ENCODE results near the gene HIPK4. TPM values are rescaled to one million over a fixed set of nuclear protein-coding genes. Genes with fewer than 3 reads are reported as not detected.

The HIPK4 gene
- total and polyA plus RNA-seq, 9 of the 15 experiments (the other 6 are each of a cell fraction or from before 2014, with no cell fraction given) = 0.06 to 0.09 TPM; not detected in 7

GRCh38 chr19:40374084-40374483 lies 15.9 kb downstream of the HIPK4 start (continued):
- TF ChIP-seq RREB1 (CRISPR knock-in tag; IDR thresholded peaks at IDR 0.05) (no peak), ZSCAN29 (IDR thresholded peaks at IDR 0.05) (no peak), HDGF (IDR thresholded peaks at IDR 0.05) (no peak), ERF (CRISPR knock-in tag; IDR thresholded peaks at IDR 0.05) (no peak), ATF6 (CRISPR knock-in tag; IDR thresholded peaks at IDR 0.05) (no peak), FOXA3 (CRISPR knock-in tag; conservative IDR thresholded peaks at IDR 0.05 in 1 of 2, IDR thresholded peaks at IDR 0.05 in 1 of 2) (no peak), CBX3 (IDR thresholded peaks at IDR 0.05; ENCODE audit: borderline replicate concordance in 1 of 2, low read length in 2 of 2) (no peak), ZNF347 (CRISPR knock-in tag; IDR thresholded peaks at IDR 0.05; ENCODE audit: low read depth) (no peak), RFX5 (IDR thresholded peaks at IDR 0.05; ENCODE audit: low read depth, low read length) (no peak), RBM39 (optimal IDR thresholded peaks at IDR 0.05; ENCODE audit: low read depth, low read length) (no peak), HDAC8 (tag; IDR thresholded peaks at IDR 0.05) (no peak), ZNF764 (CRISPR knock-in tag; IDR thresholded peaks at IDR 0.05; ENCODE audit: low read depth) (no peak), CREM (IDR thresholded peaks at IDR 0.05; ENCODE audit: low read depth) (no peak), ESRRB (CRISPR knock-in tag; IDR thresholded peaks at IDR 0.05; ENCODE audit: borderline replicate concordance) (no peak), SOX6 (IDR thresholded peaks at IDR 0.05) (no peak), FUS (optimal IDR thresholded peaks at IDR 0.05; ENCODE audit: low read depth, low read length) (no peak), ZNF24 (IDR thresholded peaks at IDR 0.05) (no peak), NCOA1 (IDR thresholded peaks at IDR 0.05; ENCODE audit: low read depth) (no peak), ZNF592 (IDR thresholded peaks at IDR 0.05) (no peak), PTBP1 (IDR thresholded peaks at IDR 0.05; ENCODE audit: low read depth, low read length) (peak; percentile 79; the same call in 1 of the 2 replicates)

Data from K562 (cell line).